Uterus (tissue), 4 donors: ENCODE data around the gene ISX. TPM values are rescaled to one million over a fixed set of nuclear protein-coding genes. Genes with fewer than 3 reads are reported as not detected.

Source experiments
- DNase-seq, 2 donors: peaks; one replicate each; pipeline ENCODE4 v3.0.0-alpha.2; 2019 to 2020
- H3K27ac ChIP-seq, 2 donors: fragments of 200-600 bp; sonication (generic); 1 replicate in 1 of 2; 2 replicates in 1 of 2; pipeline ENCODE4 v1.5.1; 2016 to 2018
- H3K27me3 ChIP-seq, 2 donors: fragments of 200-600 bp; sonication (generic); one replicate each; pipeline ENCODE4 v1.5.1; 2018 to 2019; ENCODE audit warnings: control low read depth in 1 of 2
- H3K36me3 ChIP-seq, 2 donors: fragments of 200-600 bp; sonication (generic); one replicate each; pipeline ENCODE4 v1.5.1; 2019; ENCODE audit warnings: control low read depth in 1 of 2
- H3K4me1 ChIP-seq, 2 donors: fragments of 200-600 bp; sonication (generic); one replicate each; pipeline ENCODE4 v1.5.1; 2018 to 2019; ENCODE audit warnings: control low read depth in 1 of 2
- H3K4me3 ChIP-seq, 2 donors: fragments of 200-600 bp; sonication (generic); 1 replicate in 1 of 2; 2 replicates in 1 of 2; pipeline ENCODE4 v1.5.1; 2018 to 2019; ENCODE audit warnings: mild to moderate bottlenecking in 1 of 2
- H3K9me3 ChIP-seq, 2 donors: fragments of 200-600 bp; sonication (generic); one replicate each; pipeline ENCODE4 v1.5.1; 2019; ENCODE audit warnings: control low read depth in 1 of 2
- CTCF ChIP-seq, 4 experiments: fragments of 200-600 bp in 2 of 4; fragments of 450-650 bp in 2 of 4; sonication (generic) in 2 of 4; IDR thresholded peaks; one replicate each; pipeline ENCODE4 v1.5.1; 2016 to 2019; ENCODE audit warnings: antibody characterized with exemption in 4 of 4, mild to moderate bottlenecking in 2 of 4, moderate library complexity in 1 of 4
- POLR2A ChIP-seq, 2 donors: fragments of 450-650 bp; IDR thresholded peaks; one replicate each; pipeline ENCODE4 v1.6.1; 2016; ENCODE audit warnings: antibody characterized with exemption in 2 of 2, mild to moderate bottlenecking in 1 of 2, moderate library complexity in 1 of 2
- intact Hi-C: fragments of 100-400 bp; cut with DNase I; formaldehyde crosslinking; loops from one replicate; pipeline ENCODE4 v1.15.1; 2023; ENCODE audit warnings: low total_unique reads
- total RNA-seq, 4 donors: library from RNA; depleted of rRNA in 3 of 4; stranded (reverse); fragments of >200 nt in 3 of 4; gene quantifications; one replicate each; pipeline versions ENCODE4 v1.1.0 to v1.2.4, GENCODE V29; 2014 to 2023
- donor health status: DM: yes; HTN: yes; CAD: no.

Gene ISX
- total RNA-seq, 4 donors from 2014 or later = under 0.01 TPM; not detected in 3

DNA sequence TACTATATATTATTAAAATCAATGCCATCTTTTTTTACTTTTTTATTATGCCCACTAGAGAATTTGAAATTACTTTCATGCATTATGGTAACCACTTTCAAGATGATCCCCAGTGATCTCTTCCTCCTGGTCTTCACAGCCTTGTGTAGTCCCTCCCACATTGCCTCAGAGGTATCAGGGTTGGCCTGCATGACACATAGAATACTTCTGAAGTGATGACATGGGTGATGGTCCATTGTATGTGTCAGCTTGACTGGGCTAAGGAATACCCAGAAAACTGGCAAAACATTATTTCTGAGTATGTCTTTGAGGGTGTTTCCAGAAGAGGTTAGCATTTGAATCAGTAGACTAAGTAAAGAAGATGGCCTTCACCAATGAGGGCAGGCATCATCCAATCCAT is 14.2 kb upstream of the ISX start:
- Histone ChIP-seq H3K27me3 (no peaks in the 10 kb centered on the region), H3K4me1 (no peaks in the 10 kb centered on the region), H3K36me3 (no peaks in the 10 kb centered on the region), H3K4me3 (no peak overlapping the region), H3K9me3 (no peaks in the 10 kb centered on the region), H3K27ac (no peak overlapping the region)
- intact Hi-C loops = no loop called here
- no peak for DNase-seq
- no peak for TF ChIP-seq CTCF (IDR thresholded peaks at IDR 0.05)
- TF ChIP-seq POLR2A (IDR thresholded peaks at IDR 0.05) = no peak

- no peaks in the 10 kb centered on the region for H3K27me3 ChIP-seq
- H3K27ac ChIP-seq = no peak overlapping the region
- intact Hi-C loops = no loop called here
- no peak for TF ChIP-seq CTCF (IDR thresholded peaks at IDR 0.05)
- no peak for TF ChIP-seq POLR2A (IDR thresholded peaks at IDR 0.05)
- no peak overlapping the region for H3K4me3 ChIP-seq
- no peak for DNase-seq
- H3K36me3 ChIP-seq = no peaks in the 10 kb centered on the region
- H3K4me1 ChIP-seq = no peaks in the 10 kb centered on the region
- no peaks in the 10 kb centered on the region for H3K9me3 ChIP-seq
Observed at GRCh38 chr22:35053060-35053835, 12.7 kb upstream of the ISX start.

DNA sequence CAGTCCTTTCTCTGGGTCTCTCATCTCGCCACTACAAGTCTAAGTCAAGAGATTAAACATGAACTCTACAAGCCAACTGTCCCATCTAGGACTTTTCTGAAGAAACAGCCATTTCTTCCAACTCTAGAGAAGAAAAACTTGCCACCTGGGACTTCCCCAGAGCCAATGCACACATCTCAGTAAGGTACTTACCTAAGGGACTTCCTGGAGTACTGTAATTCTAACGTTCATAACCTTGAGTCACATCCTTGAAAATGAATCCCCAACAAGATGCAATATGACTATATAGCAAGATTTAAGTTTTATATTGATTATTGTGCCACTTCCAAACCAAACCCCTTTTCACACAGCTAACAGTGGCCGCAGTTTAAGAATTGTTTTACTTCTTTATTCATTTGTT is 11.9 kb upstream of the ISX start:
- no peaks in the 10 kb centered on the region for H3K36me3 ChIP-seq
- no peaks in the 10 kb centered on the region for H3K9me3 ChIP-seq
- TF ChIP-seq CTCF (IDR thresholded peaks at IDR 0.05) = no peak
- no peak for TF ChIP-seq POLR2A (IDR thresholded peaks at IDR 0.05)
- DNase-seq = no peak
- H3K27ac ChIP-seq = no peak overlapping the region
- H3K4me1 ChIP-seq = no peaks in the 10 kb centered on the region
- intact Hi-C loops = no loop called here
- H3K4me3 ChIP-seq = no peak overlapping the region
- H3K27me3 ChIP-seq = no peaks in the 10 kb centered on the region

DNA sequence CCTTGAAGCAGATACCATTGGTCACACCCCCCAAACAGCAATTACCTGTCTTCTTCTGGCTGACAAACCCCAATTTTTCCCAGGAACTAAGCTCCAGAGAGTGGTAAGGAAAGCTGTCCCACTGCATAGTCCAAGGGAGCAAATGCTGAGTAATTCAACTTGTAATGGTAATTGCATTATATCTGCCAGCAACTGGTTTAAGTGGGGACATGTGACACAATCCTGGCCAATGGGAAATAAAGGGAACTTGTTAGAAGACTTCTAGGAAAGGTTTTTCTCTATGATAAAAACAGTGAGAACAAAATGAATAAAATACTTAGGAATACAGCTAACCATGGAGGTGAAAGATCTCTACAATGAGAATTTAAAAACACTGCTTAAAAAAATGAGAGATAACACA is 9.5 kb upstream of the ISX start:
- Histone ChIP-seq H3K4me3 (no peak overlapping the region), H3K4me1 (no peaks in the 10 kb centered on the region), H3K27ac (no peak overlapping the region), H3K9me3 (no peaks in the 10 kb centered on the region), H3K36me3 (no peaks in the 10 kb centered on the region), H3K27me3 (no peaks in the 10 kb centered on the region)
- no peak for TF ChIP-seq CTCF (IDR thresholded peaks at IDR 0.05)
- TF ChIP-seq POLR2A (IDR thresholded peaks at IDR 0.05) = no peak
- intact Hi-C loops = no loop called here
- DNase-seq = no peak

- Histone ChIP-seq H3K27me3 (no peaks in the 10 kb centered on the region), H3K4me3 (no peak overlapping the region), H3K4me1 (no peaks in the 10 kb centered on the region), H3K9me3 (no peaks in the 10 kb centered on the region), H3K27ac (no peak overlapping the region), H3K36me3 (no peaks in the 10 kb centered on the region)
- no peak for TF ChIP-seq CTCF (IDR thresholded peaks at IDR 0.05)
- no peak for TF ChIP-seq POLR2A (IDR thresholded peaks at IDR 0.05)
- DNase-seq = no peak
- intact Hi-C loops = no loop called here
Observed at GRCh38 chr22:35057155-35057554, 8.8 kb upstream of the ISX start.
